ENCODE results near the gene APOBR.
"Not testable (repeated sequence)": the region's sequence is repeated elsewhere in the genome, so short reads cannot be mapped to it uniquely, and the experiment has no call there.

Gene APOBR

DNA sequence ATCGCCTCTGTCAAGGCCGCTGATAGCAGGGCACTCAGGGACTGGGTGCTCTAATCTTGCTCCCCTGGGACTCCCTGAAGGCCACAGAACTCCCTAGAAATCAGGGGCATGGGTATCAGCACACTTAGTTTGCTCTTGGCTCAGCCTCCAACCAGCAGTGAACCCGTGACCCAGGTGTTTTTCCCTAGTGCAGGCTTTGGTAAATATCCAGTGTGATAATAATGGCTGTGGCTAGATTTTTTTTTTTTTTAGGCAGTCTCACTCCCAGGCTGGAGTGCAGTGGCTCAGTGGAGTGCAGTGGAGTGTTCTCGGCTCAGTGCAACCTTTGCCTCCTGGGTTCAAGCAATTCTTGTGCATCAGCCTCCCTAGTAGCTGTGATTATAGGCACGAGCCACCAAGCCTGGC is 34.0 kb downstream of the APOBR start:
- no peak for DNase-seq

DNA sequence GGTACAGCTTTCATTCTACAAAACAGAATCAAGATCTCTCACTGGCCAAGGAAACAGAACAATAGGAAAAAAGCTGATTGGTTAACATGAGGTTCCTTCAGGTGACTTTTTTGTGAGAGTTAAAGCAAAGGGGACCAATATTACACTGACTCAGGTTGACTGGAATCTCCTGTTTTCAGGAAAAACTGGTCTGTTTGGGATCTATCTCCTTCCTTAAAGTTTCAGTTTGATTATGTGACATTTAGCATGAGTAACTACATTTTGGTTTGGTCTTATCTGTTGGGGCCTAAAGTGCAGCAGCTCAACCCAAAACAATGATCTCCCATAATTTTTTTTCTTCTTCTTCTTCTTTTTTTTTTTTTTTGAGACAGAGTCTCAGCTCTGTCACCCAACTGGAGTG is 34.7 kb downstream of the APOBR start:
- DNase-seq = no peak

DNA sequence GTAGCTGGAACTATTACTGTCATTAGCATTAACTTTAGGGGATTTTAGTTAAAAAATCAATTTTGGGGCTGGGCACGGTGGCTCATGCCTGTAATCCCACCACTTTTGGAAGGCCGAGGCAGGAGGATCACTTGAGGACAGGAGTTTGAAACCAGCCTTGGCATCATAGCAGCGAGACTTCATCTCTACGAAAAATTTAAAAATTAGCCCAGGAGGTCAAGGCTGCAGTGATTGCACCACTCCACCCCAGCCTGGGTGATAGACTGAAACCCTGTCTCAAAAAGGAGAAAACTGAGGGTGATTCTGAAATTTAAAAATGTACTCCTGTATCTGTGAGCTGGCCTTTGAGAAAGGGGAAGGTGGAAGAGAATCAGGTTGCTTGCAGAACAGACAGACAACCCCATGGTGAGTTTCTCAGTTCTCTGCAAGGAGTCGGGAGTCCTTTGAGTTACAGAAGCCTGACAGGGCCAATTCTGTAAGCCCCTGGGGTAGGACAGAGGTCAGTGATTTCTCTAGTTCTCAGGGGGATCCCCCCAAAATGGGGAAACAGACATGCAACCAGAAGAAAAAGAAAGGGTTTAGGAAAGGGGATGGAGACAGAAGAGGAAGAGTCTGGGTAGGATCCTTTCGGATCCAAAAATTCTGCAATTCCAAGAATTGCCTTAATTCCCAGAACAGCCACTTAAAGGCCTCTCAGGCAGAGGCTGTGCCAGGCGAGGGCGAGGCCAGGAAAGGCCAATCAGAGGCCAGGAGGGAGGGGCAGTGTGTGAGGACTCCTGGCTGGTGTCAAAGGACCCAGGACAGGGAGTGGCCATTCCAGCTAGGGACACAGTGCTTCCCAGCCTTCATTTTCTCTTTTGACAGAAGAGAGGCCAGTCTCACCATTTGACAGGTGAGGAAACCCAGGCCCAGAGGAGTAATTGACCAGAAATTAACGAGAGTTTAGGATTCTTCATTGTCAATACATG is 37.6 kb downstream of the APOBR start:
- no peak for DNase-seq

DNA sequence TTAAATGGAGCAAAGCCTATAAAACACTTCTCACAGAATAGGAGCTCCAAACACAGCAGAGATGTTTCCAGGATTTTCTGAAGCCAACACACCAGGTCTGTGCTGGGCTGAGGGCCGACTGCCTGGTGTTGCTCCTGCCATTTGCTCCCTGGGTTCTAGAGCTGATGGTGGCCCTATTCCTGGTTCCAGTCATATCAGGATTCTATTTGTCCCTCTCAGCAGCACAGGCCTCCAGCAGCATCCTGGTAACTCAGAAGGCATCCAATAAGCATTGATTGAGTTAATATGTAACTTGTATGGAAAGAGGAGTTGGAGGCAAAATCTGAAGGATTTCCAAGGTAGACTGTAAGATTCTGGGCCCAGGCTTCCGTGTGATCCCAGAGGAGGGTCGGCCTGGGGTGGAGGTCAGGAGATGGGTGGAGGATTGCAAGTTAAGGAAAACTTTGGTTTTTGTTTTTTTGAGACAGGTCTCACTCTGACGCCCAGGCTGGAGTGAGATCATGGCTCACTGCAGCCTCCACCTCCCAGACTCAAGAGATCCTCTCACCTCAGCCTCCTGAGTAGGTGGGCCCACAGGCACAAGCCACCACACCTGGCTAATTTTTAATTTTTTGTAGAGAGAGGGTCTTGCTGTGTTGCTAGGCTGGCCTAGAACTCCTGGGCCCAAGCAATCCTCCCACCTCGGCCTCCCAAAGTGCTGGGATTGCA is 38.7 kb downstream of the APOBR start:
- no peak for DNase-seq

DNA sequence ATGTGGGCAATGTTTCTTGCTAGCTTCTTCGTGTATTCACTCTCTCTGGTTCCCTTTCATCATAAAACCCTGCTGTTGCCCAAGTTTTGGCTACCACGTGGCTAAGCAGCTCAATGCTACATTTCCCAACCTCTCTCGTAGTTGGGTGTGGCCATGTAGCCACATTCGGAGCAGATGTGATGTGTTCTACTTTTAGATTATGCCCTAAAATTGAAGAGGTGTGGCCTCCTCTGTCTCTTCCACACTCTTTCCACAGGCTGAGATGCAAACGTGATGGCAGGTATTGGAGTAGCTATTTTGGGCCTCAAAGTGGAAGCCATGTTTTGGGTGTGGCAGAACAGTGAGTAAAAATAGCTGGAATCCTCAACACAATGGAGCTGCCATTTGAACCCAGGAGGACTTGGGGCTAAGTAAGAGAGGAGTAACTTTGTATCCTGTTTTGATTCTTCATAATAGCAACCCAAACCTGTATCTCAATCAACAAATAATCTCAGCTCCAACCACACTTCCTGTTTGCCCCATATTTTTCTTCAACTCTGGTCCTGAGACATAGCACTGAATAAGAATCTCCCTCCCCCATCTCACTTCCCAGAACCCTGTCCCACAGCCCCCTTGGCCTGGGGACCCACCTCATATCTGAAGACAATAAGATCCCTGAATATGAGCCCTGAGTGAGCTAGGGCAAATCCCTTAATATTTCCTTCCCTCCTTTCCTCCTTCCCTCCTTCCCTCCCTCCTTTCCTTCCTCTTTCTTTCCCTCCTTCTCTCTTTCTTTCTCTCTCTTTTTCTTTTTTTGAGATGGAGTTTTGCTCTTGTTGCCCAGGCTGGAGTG is 40.3 kb downstream of the APOBR start:
- DNase-seq = peak; percentile 50 to 69

DNA sequence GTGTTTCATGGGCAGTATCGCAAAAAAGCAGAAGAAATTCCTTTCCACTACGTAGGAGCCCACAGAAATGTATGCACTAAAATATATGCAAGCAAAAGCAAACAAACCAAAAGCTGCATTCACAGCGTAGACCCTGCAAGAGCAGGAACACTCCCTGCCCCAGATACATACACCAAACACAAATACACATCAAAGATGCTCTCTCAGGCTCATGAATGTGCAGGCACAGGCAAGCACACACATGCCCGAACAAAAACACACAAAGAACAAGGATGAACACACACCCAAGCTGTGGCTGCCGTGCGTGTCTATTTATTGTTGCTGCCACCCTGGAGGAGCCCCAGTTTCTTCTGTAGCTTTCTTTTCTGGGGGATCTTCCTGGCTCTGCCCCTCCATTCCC is 42.6 kb downstream of the APOBR start:
- no peak for DNase-seq

DNA sequence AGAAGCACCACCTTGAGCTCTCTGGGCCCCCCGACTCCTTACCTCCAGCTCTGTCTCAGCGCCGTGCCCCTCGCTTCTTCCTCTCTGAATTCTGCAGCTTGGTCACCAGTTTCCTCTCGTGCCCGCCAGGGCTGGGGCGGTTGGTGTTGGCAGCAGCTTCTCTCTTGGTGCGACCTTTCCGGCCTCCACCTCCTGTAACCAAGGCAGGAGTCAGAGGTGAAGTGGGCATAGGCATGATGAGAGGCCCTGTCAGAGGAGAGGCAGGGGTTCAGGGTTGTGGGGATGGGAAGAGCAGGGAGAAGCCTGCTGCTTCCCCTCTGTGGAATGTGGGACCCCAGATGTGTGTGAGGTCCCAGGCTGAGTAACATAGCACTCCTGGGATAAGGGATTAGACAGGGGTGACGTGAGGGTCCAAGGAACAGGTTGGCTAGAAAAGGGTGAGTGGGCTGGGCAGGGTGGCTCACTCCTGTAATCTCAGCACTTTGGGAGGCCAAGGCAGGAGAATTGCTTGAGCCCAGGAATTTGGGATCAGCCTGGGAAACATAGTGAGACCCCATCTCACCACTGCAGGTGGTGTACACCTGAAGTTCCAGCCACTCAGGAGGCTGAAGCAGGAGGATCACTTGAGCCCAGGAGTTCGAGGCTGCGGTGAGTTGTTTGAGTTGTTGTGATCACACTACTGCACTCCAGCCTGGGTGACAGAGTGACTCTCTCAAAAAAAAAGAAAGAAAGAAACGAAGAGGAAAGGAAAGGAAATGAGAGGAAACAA is 43.7 kb downstream of the APOBR start:
- DNase-seq = no peak

DNA sequence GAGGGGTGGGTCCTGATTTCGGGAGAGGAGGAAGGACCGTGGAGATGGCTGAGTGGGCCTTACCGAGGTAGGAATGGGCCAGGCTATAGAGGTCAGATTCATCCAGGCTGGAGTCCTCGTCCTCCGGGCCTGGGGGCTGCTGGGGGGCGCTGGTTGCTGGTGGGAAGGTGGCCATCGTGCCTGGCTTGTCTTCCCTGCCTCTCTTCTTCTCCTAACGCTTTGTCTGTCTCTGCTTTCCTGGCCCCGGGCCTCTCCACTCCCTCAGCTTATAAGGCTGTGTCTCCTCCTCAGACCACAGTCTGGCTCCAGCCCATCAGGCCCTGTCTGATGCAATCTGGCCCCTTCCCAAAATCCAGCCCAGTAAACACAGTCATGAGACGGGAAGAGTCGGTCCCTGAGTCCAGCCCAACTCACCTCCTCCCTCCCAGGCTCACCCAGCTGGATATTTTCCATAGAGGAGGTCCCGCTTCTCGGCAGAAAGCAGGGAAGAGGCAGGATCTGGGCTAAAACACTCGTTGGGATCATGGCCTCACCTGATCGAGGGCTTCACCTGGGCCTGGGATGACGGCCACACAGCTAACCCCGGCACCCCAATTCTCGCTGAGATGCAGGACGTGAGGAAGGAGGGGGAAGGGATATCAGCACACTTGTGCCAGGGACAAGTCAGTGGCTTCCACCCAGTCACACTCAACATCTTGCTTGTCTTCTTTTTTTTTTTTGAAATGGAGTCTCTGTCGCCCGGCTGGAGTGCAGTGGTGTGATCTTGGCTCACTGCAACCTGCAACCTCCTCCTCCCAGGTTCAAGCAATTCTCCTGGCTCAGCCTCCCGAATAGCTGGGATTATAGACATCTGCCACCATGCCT is 44.5 kb downstream of the APOBR start, which contains the start of gene NUPR1:
TSS of gene NUPR1 (minus strand) at position 242 of the 864 bp plus-strand sequence. CDS start at position 175, 67 bp downstream.
- no peak for DNase-seq

DNA sequence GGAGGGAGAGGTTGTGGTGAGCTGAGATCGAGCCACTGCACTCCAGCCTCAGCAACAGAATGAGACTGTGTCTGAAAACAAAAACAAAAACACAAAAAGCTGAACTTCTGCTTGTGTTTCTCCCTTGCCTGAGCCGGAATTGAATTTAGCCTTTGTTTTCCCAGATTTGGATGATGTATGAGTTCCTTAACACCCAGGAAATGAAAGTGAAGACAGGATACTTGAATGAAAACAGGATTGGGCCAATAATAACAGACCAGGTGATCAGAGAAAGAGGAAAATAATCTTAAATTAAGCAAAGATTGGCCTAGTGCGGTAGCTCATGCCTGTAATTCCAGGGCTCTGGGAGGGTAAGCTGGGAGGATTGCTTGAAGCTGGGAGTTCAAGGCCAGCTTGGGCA is 45.9 kb downstream of the APOBR start:
- DNase-seq = no peak

DNA sequence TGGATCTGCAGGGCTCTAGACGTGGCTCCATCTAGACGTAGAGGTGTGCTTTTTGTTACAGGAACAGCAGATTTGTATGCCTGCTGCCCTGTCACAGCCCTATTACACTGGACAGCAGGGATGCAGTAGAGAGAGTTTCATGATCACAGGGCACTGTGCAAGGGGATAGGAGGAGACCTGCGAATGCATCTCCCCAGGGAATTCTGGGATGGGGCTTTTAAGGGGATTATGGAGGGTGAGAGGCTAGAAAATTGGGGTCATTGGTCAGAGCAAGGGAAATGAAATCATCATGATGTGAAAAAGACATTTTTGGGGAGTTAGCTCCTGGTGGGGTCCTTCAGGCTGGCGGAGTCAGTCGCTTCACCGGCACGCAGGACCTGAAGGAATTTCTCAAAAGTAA is 48.2 kb downstream of the APOBR start:
- no peak for DNase-seq

DNA sequence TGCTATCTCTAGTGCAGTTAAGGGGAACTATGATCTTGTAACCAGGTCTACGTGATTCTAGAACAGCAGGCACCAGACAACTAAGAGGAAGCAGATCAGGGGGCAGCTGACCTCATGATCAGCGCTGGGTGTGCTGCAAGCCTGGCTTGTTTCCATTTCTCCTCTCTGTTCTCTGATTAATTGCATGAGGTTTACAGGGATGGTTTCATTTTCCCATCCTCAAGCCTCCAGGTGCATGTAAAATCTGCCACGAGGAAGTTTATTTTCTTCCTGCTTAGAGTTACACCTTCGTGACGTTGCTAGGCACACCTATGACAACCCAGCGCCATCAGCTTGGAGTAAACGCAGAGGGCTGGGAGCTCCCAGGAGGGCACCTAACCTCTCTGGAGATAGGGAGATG is 48.6 kb downstream of the APOBR start:
- DNase-seq = peak; percentile 16 to 53

DNA sequence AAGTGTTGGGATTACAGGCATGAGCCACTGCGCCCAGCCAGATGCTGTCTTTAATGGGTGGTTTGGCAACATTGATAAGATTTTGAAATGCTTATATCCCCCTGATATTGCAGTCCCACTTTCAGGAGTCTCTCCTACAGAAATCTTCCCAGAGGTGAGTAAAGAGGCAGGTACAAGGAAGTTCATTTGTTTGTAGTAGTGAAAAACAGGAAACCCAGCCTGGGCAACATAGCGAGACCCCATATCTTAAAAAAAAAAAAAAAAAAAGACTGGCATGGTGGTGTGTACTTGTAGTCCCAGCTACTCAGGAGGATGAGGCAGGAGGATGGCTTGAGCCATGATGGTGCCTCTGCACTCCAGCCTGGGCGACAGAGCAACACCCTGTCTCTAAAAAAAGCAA is 50.6 kb downstream of the APOBR start:
- DNase-seq = no peak

DNA sequence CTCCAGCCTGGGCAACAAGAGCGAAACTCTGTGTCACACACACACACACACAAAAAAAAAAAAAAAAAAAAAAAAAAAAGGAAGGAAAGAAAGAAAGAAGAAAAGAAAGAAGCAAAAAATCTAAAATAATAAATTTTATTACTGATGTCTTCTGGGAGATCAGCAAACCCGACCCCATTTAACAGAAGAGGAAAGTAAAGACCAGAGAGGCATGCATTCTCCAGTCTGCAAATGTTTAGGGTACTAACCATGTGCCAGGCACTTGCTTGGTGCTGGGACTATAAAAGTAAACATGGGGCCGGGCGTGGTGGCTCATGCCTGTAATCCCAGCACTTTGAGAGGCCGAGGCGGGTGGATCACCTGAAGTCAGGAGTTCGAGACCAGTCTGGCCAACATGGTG is 51.5 kb downstream of the APOBR start:
- DNase-seq = not testable (repeated sequence)

DNA sequence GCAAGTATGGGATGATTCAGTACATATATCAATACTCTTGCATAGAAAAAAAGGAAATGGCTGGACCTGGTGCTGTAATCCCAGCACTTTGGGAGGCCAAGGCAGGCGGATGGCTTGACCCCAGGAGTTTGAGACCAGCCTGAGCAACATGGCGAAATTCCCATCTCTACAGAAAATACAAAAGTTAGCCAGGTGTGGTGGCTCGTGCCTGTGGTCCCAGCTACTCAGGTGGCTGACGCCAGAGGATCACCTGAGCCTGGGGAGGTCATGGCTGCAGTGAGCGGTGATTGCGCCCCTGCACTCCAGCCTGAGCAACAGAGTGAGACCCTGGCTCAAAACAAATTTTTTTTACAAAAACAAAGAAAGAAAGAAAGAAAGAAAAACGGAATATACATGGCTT is 52.2 kb downstream of the APOBR start:
- DNase-seq = no peak

DNA sequence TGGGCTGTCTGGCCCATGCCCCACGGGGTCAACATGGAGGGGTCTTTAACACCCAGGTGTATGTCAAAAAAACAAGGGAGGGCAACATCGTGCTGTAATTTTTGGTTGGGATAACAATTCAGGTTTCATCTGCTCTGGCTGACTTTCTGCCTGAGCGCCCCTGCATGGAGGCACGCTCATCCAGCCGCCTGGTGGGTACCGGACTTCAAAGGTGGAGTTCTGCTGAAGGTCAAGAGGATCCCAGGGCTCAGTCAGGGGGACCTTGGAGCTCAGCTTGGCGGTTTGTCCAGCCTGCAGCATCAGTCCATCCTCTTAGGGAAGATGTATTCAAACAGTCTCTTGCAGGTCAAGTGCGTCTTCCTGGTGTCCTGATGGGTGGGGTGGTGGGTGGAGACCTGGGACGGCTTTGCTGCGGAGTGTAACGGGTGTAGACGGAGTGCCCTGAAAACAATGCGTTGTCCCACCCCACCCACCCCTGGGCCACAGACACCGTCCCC is 53.9 kb downstream of the APOBR start:
- DNase-seq = no peak

Data from CD4-positive, alpha-beta T cell treated with Interleukin-4 for 1 hour (primary cell).